Kidney epithelial cell (primary cell): ENCODE data around the gene HNRNPM. TPM values are rescaled to one million over a fixed set of nuclear protein-coding genes. Genes with fewer than 3 reads are reported as not detected.
A peak's percentile ranks its signal among the peaks of the same experiment; 100 is the strongest.

ENCODE experiments used
- DNase-seq: peaks from one replicate; pipeline ENCODE4 v3.0.0-alpha.2; 2010; ENCODE audit warnings: low read depth
- H3K27me3 ChIP-seq: 2 replicates; pipeline ENCODE4 v1.6.0; 2011; ENCODE audit warnings: low read length; ENCODE audit not compliant: control insufficient read depth, insufficient read depth
- H3K36me3 ChIP-seq: 2 replicates; pipeline ENCODE4 v1.5.1; 2011; ENCODE audit warnings: low read length; ENCODE audit not compliant: control insufficient read depth, insufficient read depth
- H3K4me3 ChIP-seq: 2 replicates; pipeline ENCODE4 v1.5.1; 2011; ENCODE audit warnings: low read depth, mild to moderate bottlenecking, control low read depth, low read length
- total RNA-seq: library from RNA; depleted of rRNA; stranded (reverse); fragments of >200 nt; gene quantifications from 2 replicates; pipeline ENCODE4 v1.2.3, GENCODE V29; 2015
- TF ChIP-seq, protein P1 (sequence below): IDR thresholded peaks from 2 replicates; pipeline ENCODE4 v1.5.1; 2011; ENCODE audit warnings: mild to moderate bottlenecking, moderate library complexity, low read length, control low read depth, inconsistent platforms; ENCODE audit not compliant: insufficient read depth, poor library complexity, severe bottlenecking

The HNRNPM gene
- total RNA-seq, 1 donor from 2014 or later, result 115 TPM

DNA sequence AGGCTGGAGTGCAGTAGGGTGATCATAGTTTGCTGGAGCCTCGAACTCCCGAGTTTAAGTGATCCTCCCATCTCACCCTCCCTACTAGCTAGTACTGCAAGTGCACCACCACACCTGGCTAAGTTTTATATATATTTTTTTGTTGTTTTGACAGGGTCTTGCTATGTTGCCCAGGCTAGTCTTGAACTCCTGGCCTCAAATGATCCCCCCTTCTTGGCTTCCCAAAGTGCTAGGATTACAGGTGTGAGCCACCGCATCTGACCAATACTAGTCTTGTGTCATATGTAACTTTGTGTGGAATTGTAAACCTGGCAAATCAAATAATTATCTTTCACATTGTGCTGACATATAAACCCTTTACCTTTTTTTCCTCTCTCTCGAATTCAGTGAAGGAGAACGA is 10.2 kb downstream of the HNRNPM start:
- no peaks in the 10 kb centered on the region for H3K27me3 ChIP-seq
- H3K36me3 ChIP-seq, result no peaks in the 10 kb centered on the region
- TF ChIP-seq, protein P1, sequence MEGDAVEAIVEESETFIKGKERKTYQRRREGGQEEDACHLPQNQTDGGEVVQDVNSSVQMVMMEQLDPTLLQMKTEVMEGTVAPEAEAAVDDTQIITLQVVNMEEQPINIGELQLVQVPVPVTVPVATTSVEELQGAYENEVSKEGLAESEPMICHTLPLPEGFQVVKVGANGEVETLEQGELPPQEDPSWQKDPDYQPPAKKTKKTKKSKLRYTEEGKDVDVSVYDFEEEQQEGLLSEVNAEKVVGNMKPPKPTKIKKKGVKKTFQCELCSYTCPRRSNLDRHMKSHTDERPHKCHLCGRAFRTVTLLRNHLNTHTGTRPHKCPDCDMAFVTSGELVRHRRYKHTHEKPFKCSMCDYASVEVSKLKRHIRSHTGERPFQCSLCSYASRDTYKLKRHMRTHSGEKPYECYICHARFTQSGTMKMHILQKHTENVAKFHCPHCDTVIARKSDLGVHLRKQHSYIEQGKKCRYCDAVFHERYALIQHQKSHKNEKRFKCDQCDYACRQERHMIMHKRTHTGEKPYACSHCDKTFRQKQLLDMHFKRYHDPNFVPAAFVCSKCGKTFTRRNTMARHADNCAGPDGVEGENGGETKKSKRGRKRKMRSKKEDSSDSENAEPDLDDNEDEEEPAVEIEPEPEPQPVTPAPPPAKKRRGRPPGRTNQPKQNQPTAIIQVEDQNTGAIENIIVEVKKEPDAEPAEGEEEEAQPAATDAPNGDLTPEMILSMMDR, result no peak
- H3K4me3 ChIP-seq, result no peak overlapping the region
- no peak for DNase-seq

DNA sequence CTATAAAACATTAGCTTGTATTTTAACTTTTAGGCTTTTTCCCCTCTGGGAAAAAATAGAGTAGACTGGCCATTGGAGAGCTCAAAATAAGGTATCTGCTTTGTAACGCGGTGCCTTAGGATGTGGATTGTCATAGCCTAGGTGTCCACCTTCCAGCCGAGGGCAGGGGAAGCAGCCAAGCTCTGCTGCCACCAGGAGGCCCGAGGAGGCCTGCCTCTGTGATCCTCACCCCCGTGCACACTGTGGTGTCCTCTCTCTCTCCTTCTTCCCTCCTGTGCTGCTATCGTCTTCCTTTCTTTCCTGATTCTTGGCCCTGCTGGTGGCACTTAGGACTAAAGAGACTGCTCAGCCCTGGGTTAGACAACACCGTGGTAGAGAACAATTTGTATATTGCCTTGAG is 11.3 kb downstream of the HNRNPM start:
- DNase-seq, result no peak
- Histone ChIP-seq H3K4me3 (no peak overlapping the region), H3K36me3 (no peaks in the 10 kb centered on the region), H3K27me3 (no peaks in the 10 kb centered on the region)
- TF ChIP-seq, protein P1, result peak; percentile 24

DNA sequence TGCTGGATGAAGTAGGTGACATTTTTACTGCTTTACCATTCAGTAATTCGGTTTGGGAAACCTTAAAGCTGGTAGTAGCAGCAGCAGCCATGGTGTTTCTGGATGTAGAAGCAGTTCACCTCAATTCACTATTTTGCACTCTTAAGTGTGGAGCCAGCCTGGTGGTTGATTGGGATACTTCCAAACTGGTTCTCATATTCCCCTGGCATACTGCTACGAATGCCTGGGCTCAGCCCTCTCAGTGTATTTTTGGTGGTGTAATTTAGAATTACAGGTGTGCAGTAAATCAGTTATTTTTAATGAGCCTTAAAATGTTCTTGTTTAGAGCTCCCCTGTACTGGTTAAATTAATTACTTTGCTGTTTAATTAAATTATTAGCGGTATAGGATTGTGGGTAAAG is 12.4 kb downstream of the HNRNPM start:
- H3K36me3 ChIP-seq, result peaks cover 1% of the 10 kb centered on the region
- DNase-seq, result no peak
- H3K4me3 ChIP-seq, result no peak overlapping the region
- H3K27me3 ChIP-seq, result no peaks in the 10 kb centered on the region
- TF ChIP-seq, protein P1, result no peak

DNA sequence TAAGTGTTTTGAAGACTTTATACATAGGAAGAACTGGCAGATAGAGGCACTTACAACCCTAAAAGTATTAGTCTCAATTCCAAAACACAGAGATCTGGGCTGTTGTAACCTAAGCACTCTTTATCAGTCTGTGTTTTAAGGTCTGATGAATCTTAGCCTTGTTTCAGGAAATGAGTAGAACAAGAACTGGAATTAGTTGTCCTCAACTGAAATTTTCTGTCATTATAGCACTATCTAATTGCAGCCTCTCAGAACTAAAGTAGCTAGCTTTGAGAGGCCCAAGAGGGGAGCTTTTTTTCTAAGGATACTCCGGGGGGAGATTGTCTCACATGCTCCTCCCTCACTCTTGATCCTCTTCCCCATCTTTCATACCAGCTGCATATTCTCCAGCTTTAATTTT is 13.1 kb downstream of the HNRNPM start:
- Histone ChIP-seq H3K27me3 (no peaks in the 10 kb centered on the region), H3K36me3 (peaks cover 1% of the 10 kb centered on the region), H3K4me3 (no peak overlapping the region)
- DNase-seq, result no peak
- TF ChIP-seq, protein P1, result no peak

DNA sequence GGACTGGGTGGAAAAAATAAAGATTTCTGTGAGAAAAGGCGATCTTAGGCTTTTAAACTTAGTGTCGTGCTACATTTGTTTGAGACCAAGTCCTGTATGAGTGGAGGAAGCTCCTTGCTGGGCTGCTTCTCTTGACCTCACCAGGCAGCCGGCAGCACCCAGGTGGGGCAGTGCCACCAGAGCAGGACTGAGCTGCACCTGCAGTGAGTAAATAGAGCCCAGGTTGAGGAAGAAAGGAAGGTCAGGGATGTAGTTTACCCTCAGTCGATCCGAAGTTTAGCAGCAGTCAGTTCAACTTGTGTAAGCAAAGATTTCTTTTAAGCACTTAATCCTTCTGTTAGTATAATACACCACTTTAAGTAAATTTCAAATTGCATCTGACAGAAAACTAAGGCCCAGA is 13.6 kb downstream of the HNRNPM start:
- no peak overlapping the region for H3K4me3 ChIP-seq
- peaks cover 1% of the 10 kb centered on the region for H3K36me3 ChIP-seq
- TF ChIP-seq, protein P1, result no peak
- no peaks in the 10 kb centered on the region for H3K27me3 ChIP-seq
- no peak for DNase-seq

DNA sequence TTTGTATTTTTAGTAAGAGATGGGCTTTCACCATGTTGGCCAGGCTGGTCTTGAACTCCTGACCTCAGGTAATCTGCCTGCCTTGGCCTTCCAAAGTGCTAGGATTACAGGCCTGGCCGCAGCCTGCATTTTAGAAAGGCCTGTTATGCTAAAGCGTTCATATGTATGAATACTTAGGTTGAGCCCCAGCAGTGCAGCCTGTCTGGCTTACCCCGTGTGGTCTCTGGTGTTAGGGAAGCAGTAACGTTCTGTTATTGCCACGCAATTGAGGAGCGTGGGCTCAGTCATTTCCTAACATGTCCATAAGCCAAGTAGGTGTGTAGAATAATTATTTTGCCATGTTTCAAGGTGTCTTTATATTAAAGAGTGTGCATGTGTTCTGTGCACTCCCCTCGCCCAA is 14.3 kb downstream of the HNRNPM start:
- Histone ChIP-seq H3K27me3 (no peaks in the 10 kb centered on the region), H3K36me3 (peaks cover 1% of the 10 kb centered on the region), H3K4me3 (no peak overlapping the region)
- TF ChIP-seq, protein P1, result no peak
- DNase-seq, result no peak
